Mesendoderm (in vitro differentiated cells): ENCODE measurements around the gene SAMD9.

Experiments
- DNase-seq: peaks from one replicate; pipeline ENCODE4 v3.0.0; 2013
- H2AK5ac ChIP-seq: 2 replicates; pipeline ENCODE4 v1.6.1; 2013; ENCODE audit warnings: low read length, inconsistent platforms
- H2BK120ac ChIP-seq: 2 replicates; pipeline ENCODE4 v1.6.1; 2013; ENCODE audit warnings: low read depth, mild to moderate bottlenecking, low read length, moderate library complexity, mixed read lengths
- H2BK15ac ChIP-seq: replicated peaks from 2 replicates; pipeline ENCODE4 v1.6.1; 2013; ENCODE audit warnings: low read depth, mild to moderate bottlenecking, moderate library complexity
- H2BK5ac ChIP-seq: 2 replicates; pipeline ENCODE4 v1.6.1; 2013; ENCODE audit warnings: low read length, inconsistent platforms
- H3K18ac ChIP-seq: 2 replicates; pipeline ENCODE4 v1.6.1; 2013; ENCODE audit warnings: mild to moderate bottlenecking, low read length, mixed read lengths
- H3K23ac ChIP-seq: one replicate; pipeline ENCODE4 v1.6.1; 2013; ENCODE audit warnings: low read length
- H3K27ac ChIP-seq: 2 replicates; pipeline ENCODE4 v1.5.1; 2013; ENCODE audit warnings: low read depth, mild to moderate bottlenecking, inconsistent platforms, low read length, moderate library complexity
- H3K27me3 ChIP-seq: 2 replicates; pipeline ENCODE4 v1.6.1; 2013; ENCODE audit warnings: low read length, control low read depth, mild to moderate bottlenecking, inconsistent platforms; ENCODE audit not compliant: insufficient read depth, poor library complexity
- H3K36me3 ChIP-seq: 2 replicates; pipeline ENCODE4 v1.6.1; 2013; ENCODE audit warnings: low read length, inconsistent platforms; ENCODE audit not compliant: control insufficient read depth, insufficient read depth
- H3K4ac ChIP-seq: one replicate; pipeline ENCODE4 v1.6.1; 2013; ENCODE audit warnings: low read depth, mild to moderate bottlenecking, low read length, moderate library complexity
- H3K4me1 ChIP-seq: 2 replicates; pipeline ENCODE4 v1.6.1; 2013; ENCODE audit warnings: low read depth, low read length, inconsistent platforms; ENCODE audit not compliant: control insufficient read depth
- H3K4me2 ChIP-seq: 2 replicates; pipeline ENCODE4 v1.6.1; 2013; ENCODE audit warnings: low read length
- H3K4me3 ChIP-seq: 2 replicates; pipeline ENCODE4 v1.5.1; 2013; ENCODE audit warnings: mild to moderate bottlenecking, low read length
- H3K56ac ChIP-seq: one replicate; pipeline ENCODE4 v1.6.1; 2013; ENCODE audit warnings: low read length
- H3K79me1 ChIP-seq: 2 replicates; pipeline ENCODE4 v1.6.1; 2013; ENCODE audit warnings: low read length, inconsistent platforms
- H3K79me2 ChIP-seq: 2 replicates; pipeline ENCODE4 v1.6.1; 2013; ENCODE audit warnings: mild to moderate bottlenecking, low read length; ENCODE audit not compliant: control insufficient read depth, insufficient read depth
- H3K9ac ChIP-seq: 2 replicates; pipeline ENCODE4 v1.6.1; 2013; ENCODE audit warnings: low read length, inconsistent platforms
- H4K5ac ChIP-seq: one replicate; pipeline ENCODE4 v1.6.1; 2013; ENCODE audit warnings: low read length
- H4K8ac ChIP-seq: one replicate; pipeline ENCODE4 v1.6.1; 2013; ENCODE audit warnings: low read depth, mild to moderate bottlenecking, control low read depth, low read length, moderate library complexity
- WGBS: extraction: QIAGEN DNeasy Blood & Tissue Kit; methylation state at CpG from one replicate; pipeline ENCODE4 v1.1.7; 2013; ENCODE audit warnings: low lambda C conversion rate, missing lambda C conversion rate; ENCODE audit not compliant: insufficient coverage; ENCODE audit errors: extremely low coverage; 5-methylcytosine and 5-hydroxymethylcytosine counted together

SAMD9 gene

DNA sequence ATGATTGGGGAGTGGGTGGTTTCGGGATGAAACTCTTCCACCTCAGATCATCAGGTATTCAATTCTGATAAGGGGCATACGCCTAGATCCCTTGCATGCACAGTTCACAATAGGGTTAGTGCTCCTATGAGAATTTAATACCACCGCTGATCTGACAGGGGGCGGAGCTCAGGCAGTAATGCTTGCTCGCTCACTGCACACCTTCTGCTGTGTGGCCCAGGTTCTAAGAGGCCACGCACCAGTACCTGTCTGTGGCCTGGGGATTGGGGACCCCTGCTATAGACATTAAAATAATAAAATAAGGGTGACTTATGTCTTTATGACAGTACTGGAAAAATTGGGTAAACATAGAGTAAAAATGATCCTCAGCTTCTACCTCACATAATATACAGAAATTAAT, 66.1 kb downstream of the SAMD9 start:
- no peak overlapping the region for H3K4me2 ChIP-seq
- no peaks in the 10 kb centered on the region for H3K27me3 ChIP-seq
- H2BK15ac ChIP-seq, result no peak overlapping the region
- H2AK5ac ChIP-seq, result no peak overlapping the region
- no peak overlapping the region for H3K56ac ChIP-seq
- H3K79me1 ChIP-seq, result no peaks in the 10 kb centered on the region
- H2BK5ac ChIP-seq, result no peak overlapping the region
- no peak overlapping the region for H4K8ac ChIP-seq
- H3K18ac ChIP-seq, result no peak overlapping the region
- no peak overlapping the region for H2BK120ac ChIP-seq
- no peak overlapping the region for H3K27ac ChIP-seq
- H3K4ac ChIP-seq, result no peak overlapping the region
- no peaks in the 10 kb centered on the region for H3K4me1 ChIP-seq
- no peak overlapping the region for H4K5ac ChIP-seq
- no peak for DNase-seq
- H3K23ac ChIP-seq, result no peak overlapping the region
- no CpG with 5 or more reads among the region's 6 CpGs for WGBS
- H3K79me2 ChIP-seq, result no peaks in the 10 kb centered on the region
- no peak overlapping the region for H3K9ac ChIP-seq
- H3K36me3 ChIP-seq, result no peaks in the 10 kb centered on the region
- H3K4me3 ChIP-seq, result no peak overlapping the region
